ENCODE results near the gene CANT1.
"Not testable (repeated sequence)": the region's sequence is repeated elsewhere in the genome, so short reads cannot be mapped to it uniquely, and the experiment has no call there.

Gene CANT1

GRCh38 chr17:79039171-79039570 lies 29.6 kb upstream of the CANT1 start:
- H3K9me3 ChIP-seq (ENCODE audit: low read length) = no peaks in the 10 kb centered on the region
- no peak overlapping the region for H2AFZ ChIP-seq (ENCODE audit: low read depth, low read length)
- no peak overlapping the region for H3K4me3 ChIP-seq (ENCODE audit: low read length)
- no peaks in the 10 kb centered on the region for H3K36me3 ChIP-seq (ENCODE audit: insufficient read depth, low read length)
- no peaks in the 10 kb centered on the region for H3K4me1 ChIP-seq (ENCODE audit: insufficient read depth, low read length)
- H3K27me3 ChIP-seq (ENCODE audit: insufficient read depth, low read length) = peaks cover 23% of the 10 kb centered on the region

GRCh38 chr17:79038545-79039135 lies 29.1 kb upstream of the CANT1 start:
- H3K36me3 ChIP-seq (ENCODE audit: insufficient read depth, low read length) = no peaks in the 10 kb centered on the region
- H3K27me3 ChIP-seq (ENCODE audit: insufficient read depth, low read length) = peaks cover 27% of the 10 kb centered on the region
- H2AFZ ChIP-seq (ENCODE audit: low read depth, low read length) = no peak overlapping the region
- H3K4me1 ChIP-seq (ENCODE audit: insufficient read depth, low read length) = no peaks in the 10 kb centered on the region
- no peaks in the 10 kb centered on the region for H3K9me3 ChIP-seq (ENCODE audit: low read length)
- H3K4me3 ChIP-seq (ENCODE audit: low read length) = no peak overlapping the region

- H3K9me3 ChIP-seq (ENCODE audit: low read length) = no peaks in the 10 kb centered on the region
- H3K27me3 ChIP-seq (ENCODE audit: insufficient read depth, low read length) = peaks cover 36% of the 10 kb centered on the region
- H3K4me1 ChIP-seq (ENCODE audit: insufficient read depth, low read length) = no peaks in the 10 kb centered on the region
- H3K36me3 ChIP-seq (ENCODE audit: insufficient read depth, low read length) = no peaks in the 10 kb centered on the region
- H2AFZ ChIP-seq (ENCODE audit: low read depth, low read length) = no peak overlapping the region
- no peak overlapping the region for H3K4me3 ChIP-seq (ENCODE audit: low read length)
Observed at GRCh38 chr17:79036596-79036995, 27.0 kb upstream of the CANT1 start.

- Histone ChIP-seq H3K4me3 (ENCODE audit: low read length) (no peak overlapping the region), H3K4me1 (ENCODE audit: insufficient read depth, low read length) (no peaks in the 10 kb centered on the region), H3K27me3 (ENCODE audit: insufficient read depth, low read length) (peaks cover 36% of the 10 kb centered on the region), H3K9me3 (ENCODE audit: low read length) (no peaks in the 10 kb centered on the region), H3K36me3 (ENCODE audit: insufficient read depth, low read length) (no peaks in the 10 kb centered on the region), H2AFZ (ENCODE audit: low read depth, low read length) (no peak overlapping the region)
Observed at GRCh38 chr17:79036181-79036580, 26.6 kb upstream of the CANT1 start.

GRCh38 chr17:79035686-79036085 lies 26.1 kb upstream of the CANT1 start:
- H3K27me3 ChIP-seq (ENCODE audit: insufficient read depth, low read length) = peaks cover 36% of the 10 kb centered on the region
- H3K4me1 ChIP-seq (ENCODE audit: insufficient read depth, low read length) = no peaks in the 10 kb centered on the region
- H2AFZ ChIP-seq (ENCODE audit: low read depth, low read length) = no peak overlapping the region
- no peak overlapping the region for H3K4me3 ChIP-seq (ENCODE audit: low read length)
- no peaks in the 10 kb centered on the region for H3K36me3 ChIP-seq (ENCODE audit: insufficient read depth, low read length)
- H3K9me3 ChIP-seq (ENCODE audit: low read length) = no peaks in the 10 kb centered on the region

- H3K4me3 ChIP-seq (ENCODE audit: low read length) = no peak overlapping the region
- no peaks in the 10 kb centered on the region for H3K9me3 ChIP-seq (ENCODE audit: low read length)
- no peak overlapping the region for H2AFZ ChIP-seq (ENCODE audit: low read depth, low read length)
- no peaks in the 10 kb centered on the region for H3K36me3 ChIP-seq (ENCODE audit: insufficient read depth, low read length)
- no peaks in the 10 kb centered on the region for H3K4me1 ChIP-seq (ENCODE audit: insufficient read depth, low read length)
- peaks cover 36% of the 10 kb centered on the region for H3K27me3 ChIP-seq (ENCODE audit: insufficient read depth, low read length)
Observed at GRCh38 chr17:79034931-79035485, 25.4 kb upstream of the CANT1 start.

- Histone ChIP-seq H3K36me3 (ENCODE audit: insufficient read depth, low read length) (no peaks in the 10 kb centered on the region), H3K27me3 (ENCODE audit: insufficient read depth, low read length) (peaks cover 45% of the 10 kb centered on the region), H3K4me3 (ENCODE audit: low read length) (no peak overlapping the region), H3K9me3 (ENCODE audit: low read length) (no peaks in the 10 kb centered on the region), H2AFZ (ENCODE audit: low read depth, low read length) (no peak overlapping the region), H3K4me1 (ENCODE audit: insufficient read depth, low read length) (no peaks in the 10 kb centered on the region)
Observed at GRCh38 chr17:79033741-79034501, 24.4 kb upstream of the CANT1 start.

- H3K9me3 ChIP-seq (ENCODE audit: low read length) = no peaks in the 10 kb centered on the region
- H2AFZ ChIP-seq (ENCODE audit: low read depth, low read length) = no peak overlapping the region
- H3K36me3 ChIP-seq (ENCODE audit: insufficient read depth, low read length) = no peaks in the 10 kb centered on the region
- peaks cover 47% of the 10 kb centered on the region for H3K27me3 ChIP-seq (ENCODE audit: insufficient read depth, low read length)
- no peak overlapping the region for H3K4me3 ChIP-seq (ENCODE audit: low read length)
- no peaks in the 10 kb centered on the region for H3K4me1 ChIP-seq (ENCODE audit: insufficient read depth, low read length)
Observed at GRCh38 chr17:79033046-79033616, 23.6 kb upstream of the CANT1 start.

GRCh38 chr17:79031996-79032875 lies 22.7 kb upstream of the CANT1 start:
- H3K4me1 ChIP-seq (ENCODE audit: insufficient read depth, low read length) = no peaks in the 10 kb centered on the region
- no peaks in the 10 kb centered on the region for H3K36me3 ChIP-seq (ENCODE audit: insufficient read depth, low read length)
- H3K4me3 ChIP-seq (ENCODE audit: low read length) = no peak overlapping the region
- no peak overlapping the region for H2AFZ ChIP-seq (ENCODE audit: low read depth, low read length)
- H3K27me3 ChIP-seq (ENCODE audit: insufficient read depth, low read length) = peaks cover 53% of the 10 kb centered on the region
- H3K9me3 ChIP-seq (ENCODE audit: low read length) = no peaks in the 10 kb centered on the region

GRCh38 chr17:79030636-79031035 lies 21.1 kb upstream of the CANT1 start:
- not testable (repeated sequence) for H3K9me3 ChIP-seq (ENCODE audit: low read length); H2AFZ ChIP-seq (ENCODE audit: low read depth, low read length); H3K36me3 ChIP-seq (ENCODE audit: insufficient read depth, low read length); H3K4me3 ChIP-seq (ENCODE audit: low read length); H3K4me1 ChIP-seq (ENCODE audit: insufficient read depth, low read length)
- peaks cover 61% of the 10 kb centered on the region for H3K27me3 ChIP-seq (ENCODE audit: insufficient read depth, low read length)

GRCh38 chr17:79029327-79030009 lies 19.9 kb upstream of the CANT1 start:
- H3K27me3 ChIP-seq (ENCODE audit: insufficient read depth, low read length) = peaks cover 64% of the 10 kb centered on the region
- no peak overlapping the region for H2AFZ ChIP-seq (ENCODE audit: low read depth, low read length)
- H3K36me3 ChIP-seq (ENCODE audit: insufficient read depth, low read length) = no peaks in the 10 kb centered on the region
- H3K4me3 ChIP-seq (ENCODE audit: low read length) = no peak overlapping the region
- peaks cover 2% of the 10 kb centered on the region for H3K9me3 ChIP-seq (ENCODE audit: low read length)
- peaks cover 4% of the 10 kb centered on the region for H3K4me1 ChIP-seq (ENCODE audit: insufficient read depth, low read length)

- Histone ChIP-seq H3K36me3 (ENCODE audit: insufficient read depth, low read length) (no peaks in the 10 kb centered on the region), H3K4me1 (ENCODE audit: insufficient read depth, low read length) (peaks cover 9% of the 10 kb centered on the region), H3K27me3 (ENCODE audit: insufficient read depth, low read length) (peaks cover 65% of the 10 kb centered on the region), H3K4me3 (ENCODE audit: low read length) (no peak overlapping the region), H3K9me3 (ENCODE audit: low read length) (peaks cover 2% of the 10 kb centered on the region), H2AFZ (ENCODE audit: low read depth, low read length) (no peak overlapping the region)
Observed at GRCh38 chr17:79028496-79029326, 19.1 kb upstream of the CANT1 start.
